IMR-90 (cell line): ENCODE data around the gene MRPS26. TPM values are rescaled to one million over a fixed set of nuclear protein-coding genes. Genes with fewer than 3 reads are reported as not detected.

Experiments used
- ATAC-seq: fragments of 200-7000 bp; cut with Tn5 transposase; 2 replicates; pipeline ENCODE4 v1.9.1; 2020; ENCODE audit warnings: low read depth, mild to moderate bottlenecking, moderate library complexity
- BruUV-seq: library from RNA; stranded (reverse); fragments of 400-500 nt; replicated peaks from 2 replicates; lab custom pipeline; 2021; lab: Mats Ljungman, UMichigan
- CTCF ChIA-PET: fragments of 300-600 bp; formaldehyde crosslinking; extraction: SDS; loops from one replicate; lab custom pipeline; 2021; ENCODE audit warnings: antibody characterized with exemption; lab: Yijun Ruan, JAX
- POLR2A ChIA-PET: fragments of 300-600 bp; sonication (Branson Sonifier 250); formaldehyde crosslinking; loops from one replicate; lab custom pipeline; 2022; ENCODE audit warnings: antibody characterized with exemption; ENCODE audit not compliant: unreplicated experiment; lab: Charles Lee
- DNase-seq: peaks from one replicate; pipeline ENCODE4 v3.0.0; 2013
- H2AFZ ChIP-seq: replicated peaks from 2 replicates; pipeline ENCODE3; 2013; ENCODE audit warnings: low read length, mild to moderate bottlenecking; ENCODE audit not compliant: poor library complexity
- H2AK5ac ChIP-seq: 2 replicates; pipeline ENCODE4 v1.6.1; 2013; ENCODE audit warnings: low read depth, low read length, inconsistent platforms
- H2AK9ac ChIP-seq: replicated peaks from 2 replicates; pipeline ENCODE3; 2013; ENCODE audit warnings: mild to moderate bottlenecking, low read depth, low read length, moderate library complexity; ENCODE audit not compliant: poor library complexity
- H2BK120ac ChIP-seq: 2 replicates; pipeline ENCODE4 v1.6.1; 2013; ENCODE audit warnings: low read depth, low read length, inconsistent platforms
- H2BK15ac ChIP-seq: 3 replicates; pipeline ENCODE4 v1.6.1; 2013; ENCODE audit warnings: low read depth, low read length, inconsistent platforms
- H2BK20ac ChIP-seq: 2 replicates; pipeline ENCODE4 v1.6.1; 2013; ENCODE audit warnings: low read depth, mild to moderate bottlenecking, inconsistent platforms, low read length, moderate library complexity
- H2BK5ac ChIP-seq: 2 replicates; pipeline ENCODE4 v1.6.1; 2013; ENCODE audit warnings: mild to moderate bottlenecking, low read depth, low read length, inconsistent platforms; ENCODE audit not compliant: poor library complexity, severe bottlenecking
- H3K14ac ChIP-seq: replicated peaks from 2 replicates; pipeline ENCODE4 v1.6.1; 2013; ENCODE audit warnings: low read depth, low read length, inconsistent platforms
- H3K18ac ChIP-seq: 2 replicates; pipeline ENCODE4 v1.6.1; 2013; ENCODE audit warnings: low read depth, low read length, control low read depth
- H3K23ac ChIP-seq: 2 replicates; pipeline ENCODE4 v1.6.1; 2013; ENCODE audit warnings: low read depth, low read length, inconsistent platforms
- H3K27ac ChIP-seq: 2 replicates; pipeline ENCODE4 v1.5.1; 2013; ENCODE audit warnings: mild to moderate bottlenecking, control low read depth, low read length; ENCODE audit not compliant: insufficient read depth
- H3K27me3 ChIP-seq: 2 replicates; pipeline ENCODE4 v1.6.1; 2013; ENCODE audit warnings: low read length; ENCODE audit not compliant: control insufficient read depth, insufficient read depth
- H3K36me3 ChIP-seq: 2 replicates; pipeline ENCODE4 v1.6.1; 2013; ENCODE audit warnings: low read length, mixed read lengths; ENCODE audit not compliant: control insufficient read depth, insufficient read depth
- H3K4ac ChIP-seq: 2 replicates; pipeline ENCODE4 v1.6.1; 2013; ENCODE audit warnings: low read depth, low read length, inconsistent platforms
- H3K4me1 ChIP-seq: 2 replicates; pipeline ENCODE4 v1.6.1; 2013; ENCODE audit warnings: low read length, mixed read lengths; ENCODE audit not compliant: control insufficient read depth, insufficient read depth
- H3K4me2 ChIP-seq: 2 replicates; pipeline ENCODE4 v1.6.1; 2013; ENCODE audit warnings: low read depth, mild to moderate bottlenecking, control low read depth, low read length, moderate library complexity
- H3K4me3 ChIP-seq: 2 replicates; pipeline ENCODE4 v1.5.1; 2013; ENCODE audit warnings: low read depth, mild to moderate bottlenecking, control low read depth, low read length, moderate library complexity; ENCODE audit not compliant: insufficient read depth
- H3K56ac ChIP-seq: 2 replicates; pipeline ENCODE4 v1.6.1; 2013; ENCODE audit warnings: low read length, inconsistent platforms; ENCODE audit not compliant: insufficient read depth; ENCODE audit errors: extremely low read depth
- H3K79me1 ChIP-seq, 2 experiments: 2 replicates each; pipeline ENCODE4 v1.6.1; 2013; ENCODE audit warnings: low read length in 2 of 2, inconsistent platforms in 1 of 2, low read depth in 1 of 2
- H3K9ac ChIP-seq: 2 replicates; pipeline ENCODE4 v1.6.1; 2013; ENCODE audit warnings: low read depth, low read length, control low read depth
- H3K9me1 ChIP-seq: 2 replicates; pipeline ENCODE4 v1.6.1; 2013; ENCODE audit warnings: low read length, inconsistent platforms; ENCODE audit not compliant: insufficient read depth
- H3K9me3 ChIP-seq: 2 replicates; pipeline ENCODE4 v1.6.1; 2013; ENCODE audit warnings: low read length; ENCODE audit not compliant: control insufficient read depth, insufficient read depth
- H4K20me1 ChIP-seq: 2 replicates; pipeline ENCODE4 v1.6.1; 2013; ENCODE audit warnings: low read length, inconsistent platforms; ENCODE audit not compliant: insufficient read depth
- H4K5ac ChIP-seq: 2 replicates; pipeline ENCODE4 v1.6.1; 2013; ENCODE audit warnings: mild to moderate bottlenecking, low read depth, low read length, control low read depth
- H4K8ac ChIP-seq, 2 experiments: 2 replicates each; pipeline ENCODE4 v1.6.1; 2013; ENCODE audit warnings: low read depth in 2 of 2, low read length in 2 of 2, control low read depth in 1 of 2, inconsistent platforms in 1 of 2
- H4K91ac ChIP-seq: 2 replicates; pipeline ENCODE4 v1.6.1; 2013; ENCODE audit warnings: low read depth, low read length, inconsistent platforms; ENCODE audit not compliant: insufficient read depth
- BHLHE40 ChIP-seq: fragments of 150-350 bp; IDR thresholded peaks from 2 replicates; pipeline ENCODE4 v1.6.1; 2016; ENCODE audit warnings: mild to moderate bottlenecking, low read depth, low read length
- MXI1 ChIP-seq: IDR thresholded peaks from 2 replicates; pipeline ENCODE4 v1.6.1; 2012; ENCODE audit warnings: low read depth, mild to moderate bottlenecking, low read length, moderate library complexity, borderline replicate concordance
- RFX5 ChIP-seq: IDR thresholded peaks from 2 replicates; pipeline ENCODE4 v1.8.0; 2012; ENCODE audit warnings: low read depth, mild to moderate bottlenecking, low read length, moderate library complexity
- WGBS, 2 experiments: methylation state at CpG; one replicate each; pipeline versions ENCODE4 v1.1.5 to v1.1.7; 2013; ENCODE audit warnings: missing lambda C conversion rate in 2 of 2; ENCODE audit not compliant: insufficient read length in 1 of 2; ENCODE audit errors: extremely low coverage in 2 of 2; 5-methylcytosine and 5-hydroxymethylcytosine counted together
- dilution Hi-C: fragments of 300-500 bp; cut with HindIII; formaldehyde crosslinking; loops from one replicate; pipeline ENCODE4 v1.14.3; 2018; ENCODE audit warnings: low sequenced_read_pairs; ENCODE audit not compliant: unreplicated experiment
- in situ Hi-C: fragments of 300-500 bp; cut with MboI; formaldehyde crosslinking; loops from 3 replicates; pipeline ENCODE4 v1.14.3; 2019; ENCODE audit warnings: low sequenced_read_pairs, inconsistent platforms, mixed read lengths
- intact Hi-C: fragments of 100-400 bp; cut with micrococcal nuclease; formaldehyde crosslinking; loops from 2 replicates; pipeline ENCODE4 v1.10.0; 2022
- polyA plus RNA-seq, 3 experiments: library from polyadenylated mRNA; depleted of rRNA; stranded (reverse); fragments of >200 nt; gene quantifications; 2 replicates each; pipeline ENCODE4 v1.2.3, GENCODE V29; 2012; ENCODE audit warnings: low replicate concordance in 1 of 3
- total RNA-seq: library from RNA; depleted of rRNA; stranded (reverse); fragments of >200 nt; gene quantifications from 2 replicates; pipeline ENCODE4 v1.2.3, GENCODE V29; 2012

The MRPS26 gene
- total and polyA plus RNA-seq, 2 of the 4 experiments (the other 2 are of a cell fraction) = 22.2 to 38.6 TPM

- Histone ChIP-seq H3K9me1 (peaks cover 13% of the 10 kb centered on the region), H4K20me1 (peaks cover 13% of the 10 kb centered on the region; the same call in 1 of the 2 replicates), H3K4me1 (peaks cover 8% of the 10 kb centered on the region), H3K9me3 (no peaks in the 10 kb centered on the region), H3K36me3 (peaks cover 18% of the 10 kb centered on the region), H3K14ac (no peak overlapping the region), H4K91ac (no peak overlapping the region), H2AK9ac (no peak overlapping the region), H2BK5ac (no peak overlapping the region), H3K27me3 (no peaks in the 10 kb centered on the region), H3K4ac (no peak overlapping the region), H3K27ac (no peak overlapping the region), H2BK15ac (no peak overlapping the region), H3K4me3 (no peak overlapping the region), H3K23ac (no peak overlapping the region), H2AK5ac (no peak overlapping the region), H4K8ac (no peak overlapping the region), H3K18ac (no peak overlapping the region), H3K79me1 (0 out of 4 replicates have a peak, but pooled peaks cover 0 to 9% of the 10 kb centered on the region in 2 experiments), H2BK120ac (no peak overlapping the region), H3K9ac (no peak overlapping the region), H2BK20ac (no peak overlapping the region), H3K56ac (no peak overlapping the region), H2AFZ (no peak overlapping the region), H3K4me2 (no peak overlapping the region), H4K5ac (no peak overlapping the region)
- dilution Hi-C loops = no loop called here
- ATAC-seq (no peak), DNase-seq (no peak)
- in situ Hi-C loops = no loop called here
- no TSS peak for BruUV-seq
- POLR2A ChIA-PET = no interaction called here
- WGBS, 2 experiments = 100% methylated on average over 1 of the region's 7 CpGs; no CpG with 5 or more reads in 1 of the 2 experiments
- TF ChIP-seq BHLHE40 = no peak
- no peak for TF ChIP-seq MXI1
- TF ChIP-seq RFX5 = no peak
- intact Hi-C loops = no loop called here
- CTCF ChIA-PET = interaction anchor here (0.6 kb wide), 1 partner anchor 19 kb away, joined by 3 read pairs; no protein-coding TSS in a partner anchor
These were observed 31.7 kb upstream of the MRPS26 start for GRCh38 chr20:3014179-3014578.
